ENCODE measurements around the gene CYP21A2. TPM values are rescaled to one million over a fixed set of nuclear protein-coding genes. Genes with fewer than 3 reads are reported as not detected.

The CYP21A2 gene
- total RNA-seq, 1 donor from 2014 or later: not detected

GRCh38 chr6:32075781-32076180, 37.6 kb downstream of the CYP21A2 start:
- ATAC-seq (ENCODE audit: low read depth): no peak
- ChIA-PET POLR2A (no interaction called here), CTCF (no interaction called here)
- TF ChIP-seq, protein P1, sequence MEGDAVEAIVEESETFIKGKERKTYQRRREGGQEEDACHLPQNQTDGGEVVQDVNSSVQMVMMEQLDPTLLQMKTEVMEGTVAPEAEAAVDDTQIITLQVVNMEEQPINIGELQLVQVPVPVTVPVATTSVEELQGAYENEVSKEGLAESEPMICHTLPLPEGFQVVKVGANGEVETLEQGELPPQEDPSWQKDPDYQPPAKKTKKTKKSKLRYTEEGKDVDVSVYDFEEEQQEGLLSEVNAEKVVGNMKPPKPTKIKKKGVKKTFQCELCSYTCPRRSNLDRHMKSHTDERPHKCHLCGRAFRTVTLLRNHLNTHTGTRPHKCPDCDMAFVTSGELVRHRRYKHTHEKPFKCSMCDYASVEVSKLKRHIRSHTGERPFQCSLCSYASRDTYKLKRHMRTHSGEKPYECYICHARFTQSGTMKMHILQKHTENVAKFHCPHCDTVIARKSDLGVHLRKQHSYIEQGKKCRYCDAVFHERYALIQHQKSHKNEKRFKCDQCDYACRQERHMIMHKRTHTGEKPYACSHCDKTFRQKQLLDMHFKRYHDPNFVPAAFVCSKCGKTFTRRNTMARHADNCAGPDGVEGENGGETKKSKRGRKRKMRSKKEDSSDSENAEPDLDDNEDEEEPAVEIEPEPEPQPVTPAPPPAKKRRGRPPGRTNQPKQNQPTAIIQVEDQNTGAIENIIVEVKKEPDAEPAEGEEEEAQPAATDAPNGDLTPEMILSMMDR (IDR thresholded peaks at IDR 0.05): no peak
- Mint-ChIP-seq H3K36me3 (ENCODE audit: low read depth) (no peaks in the 10 kb centered on the region), H3K27ac (no peak overlapping the region), H3K27me3 (peaks cover 5% of the 10 kb centered on the region), H3K4me3 (no peak overlapping the region), H3K4me1 (no peaks in the 10 kb centered on the region), H3K9me3 (no peaks in the 10 kb centered on the region)
- intact Hi-C loops (cut with micrococcal nuclease): no loop called here
- DNase-seq: no peak

DNA sequence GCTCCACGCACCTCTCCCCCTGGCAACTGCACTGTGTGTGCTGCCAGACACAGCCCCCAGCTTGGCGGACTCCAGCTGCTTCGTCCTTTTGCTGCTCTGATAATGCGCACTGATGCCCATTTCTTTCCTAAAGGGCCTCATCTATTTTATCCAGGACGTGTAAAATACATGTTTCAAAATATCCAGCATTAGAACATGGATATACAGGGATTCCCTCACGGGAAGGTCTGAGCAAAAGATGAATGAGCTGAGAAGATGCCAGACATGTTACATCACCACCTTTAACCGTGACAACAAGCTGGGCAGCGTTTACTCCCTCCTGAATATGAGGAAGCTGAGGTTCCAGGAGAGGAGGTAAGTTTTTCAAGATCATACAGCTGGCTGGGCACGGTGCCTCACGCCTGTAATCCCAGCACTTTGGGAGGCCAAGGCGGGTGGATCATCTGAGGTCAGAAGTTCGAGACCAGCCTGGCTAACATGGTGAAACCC, 38.1 kb downstream of the CYP21A2 start:
- no peaks in the 10 kb centered on the region for H3K9me3 Mint-ChIP-seq

GRCh38 chr6:32079566-32080290, 41.5 kb downstream of the CYP21A2 start:
- ChIA-PET CTCF (no interaction called here), POLR2A (interaction anchor here (0.6 kb wide), 1 partner anchor 606 kb away, joined by 8 read pairs; no protein-coding TSS in a partner anchor)
- Mint-ChIP-seq H3K27ac (no peak overlapping the region), H3K4me3 (no peak overlapping the region), H3K36me3 (ENCODE audit: low read depth) (no peaks in the 10 kb centered on the region), H3K9me3 (no peaks in the 10 kb centered on the region), H3K4me1 (no peaks in the 10 kb centered on the region), H3K27me3 (peaks cover 31% of the 10 kb centered on the region)
- DNase-seq: no peak
- TF ChIP-seq, protein P1 (IDR thresholded peaks at IDR 0.05): no peak
- ATAC-seq (ENCODE audit: low read depth): no peak
- intact Hi-C loops (cut with micrococcal nuclease): no loop called here

More for the DNA sequence above, 38.1 kb downstream of the CYP21A2 start:
- peaks cover 8% of the 10 kb centered on the region for H3K27me3 Mint-ChIP-seq
- ATAC-seq (ENCODE audit: low read depth) (no peak), DNase-seq (no peak)
- TF ChIP-seq, protein P1 (IDR thresholded peaks at IDR 0.05): no peak
- intact Hi-C loops (cut with micrococcal nuclease): no loop called here
- ChIA-PET CTCF (no interaction called here), POLR2A (no interaction called here)
- no peaks in the 10 kb centered on the region for H3K36me3 Mint-ChIP-seq (ENCODE audit: low read depth)
- H3K27ac Mint-ChIP-seq: no peak overlapping the region
- no peak overlapping the region for H3K4me3 Mint-ChIP-seq
- H3K4me1 Mint-ChIP-seq: no peaks in the 10 kb centered on the region

DNA sequence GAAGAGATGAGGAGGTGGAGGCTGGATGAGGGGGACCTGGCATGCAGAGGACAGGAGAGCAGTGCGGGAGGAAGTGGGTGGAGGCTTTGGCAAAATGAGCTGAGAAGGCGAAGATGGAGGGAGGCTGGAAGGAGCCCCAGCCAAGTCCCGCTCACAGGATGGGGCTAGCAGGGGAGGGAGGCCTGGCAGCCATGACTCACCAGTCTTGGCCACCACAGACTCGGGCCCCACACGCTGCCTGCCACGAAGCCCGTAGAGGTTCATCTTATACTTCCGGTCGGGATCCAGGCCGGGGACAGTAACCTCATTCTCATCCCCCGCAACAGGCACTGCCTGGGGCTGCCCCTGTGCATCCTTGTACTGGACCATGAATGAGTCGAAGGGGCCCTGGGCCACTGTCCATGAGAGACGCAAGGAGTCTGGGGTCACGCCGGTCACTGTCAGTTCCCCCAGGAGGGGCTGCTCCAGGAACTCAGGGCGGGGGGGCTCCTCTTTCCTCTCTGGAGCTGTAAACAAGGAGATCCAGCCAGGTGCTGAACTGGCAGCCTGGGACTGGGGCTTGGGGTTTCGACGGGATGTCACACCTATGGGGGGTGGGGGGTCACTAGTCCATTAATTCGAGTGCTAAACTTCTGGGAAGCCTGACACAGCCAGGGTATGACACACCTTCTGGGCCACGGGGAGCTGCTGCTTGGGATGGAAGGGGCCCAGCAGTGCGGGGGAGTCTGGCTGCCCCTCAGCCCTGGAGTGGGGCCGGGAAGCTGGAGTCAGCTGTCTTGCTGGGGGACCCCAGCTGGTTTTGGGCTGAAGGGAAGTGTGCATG, 43.2 kb downstream of the CYP21A2 start:
- intact Hi-C loops (cut with micrococcal nuclease): no loop called here
- no peak overlapping the region for H3K4me3 Mint-ChIP-seq
- H3K4me1 Mint-ChIP-seq: peaks cover 3% of the 10 kb centered on the region
- CTCF ChIA-PET: no interaction called here
- POLR2A ChIA-PET: no interaction called here
- TF ChIP-seq, protein P1 (IDR thresholded peaks at IDR 0.05): no peak
- no peaks in the 10 kb centered on the region for H3K9me3 Mint-ChIP-seq
- DNase-seq: no peak
- no peak for ATAC-seq (ENCODE audit: low read depth)
- no peaks in the 10 kb centered on the region for H3K36me3 Mint-ChIP-seq (ENCODE audit: low read depth)
- H3K27me3 Mint-ChIP-seq: peaks cover 47% of the 10 kb centered on the region
- H3K27ac Mint-ChIP-seq: no peak overlapping the region

- peaks cover 54% of the 10 kb centered on the region for H3K27me3 Mint-ChIP-seq
- H3K36me3 Mint-ChIP-seq (ENCODE audit: low read depth): no peaks in the 10 kb centered on the region
- H3K4me1 Mint-ChIP-seq: peaks cover 10% of the 10 kb centered on the region
- intact Hi-C loops (cut with micrococcal nuclease): no loop called here
- H3K27ac Mint-ChIP-seq: no peak overlapping the region
- CTCF ChIA-PET: no interaction called here
- DNase-seq: no peak
- ATAC-seq (ENCODE audit: low read depth): no peak
- TF ChIP-seq, protein P1 (IDR thresholded peaks at IDR 0.05): no peak
- POLR2A ChIA-PET: no interaction called here
- H3K4me3 Mint-ChIP-seq: no peak overlapping the region
- H3K9me3 Mint-ChIP-seq: no peaks in the 10 kb centered on the region
Observed at GRCh38 chr6:32082478-32082877, 44.3 kb downstream of the CYP21A2 start.
